Muscle layer of duodenum (tissue), 2 donors: ENCODE results near the gene ERBB4.

ENCODE experiments used
- H3K27ac ChIP-seq: one replicate; pipeline ENCODE4 v1.7.0; 2013; ENCODE audit warnings: mild to moderate bottlenecking, low read length
- H3K27me3 ChIP-seq: one replicate; pipeline ENCODE4 v1.7.0; 2013; ENCODE audit warnings: low read depth, mild to moderate bottlenecking, control low read depth, low read length
- H3K36me3 ChIP-seq, 2 donors: one replicate each; pipeline ENCODE4 v1.7.0; 2013; ENCODE audit warnings: low read length in 2 of 2, control low read depth in 1 of 2, mild to moderate bottlenecking in 1 of 2; ENCODE audit not compliant: insufficient read depth in 2 of 2, control insufficient read depth in 1 of 2
- H3K4me1 ChIP-seq, 2 donors: one replicate each; pipeline ENCODE4 v1.7.0; 2013; ENCODE audit warnings: low read length in 2 of 2, mild to moderate bottlenecking in 2 of 2, control low read depth in 1 of 2, moderate library complexity in 1 of 2; ENCODE audit not compliant: insufficient read depth in 2 of 2, control insufficient read depth in 1 of 2
- H3K4me3 ChIP-seq, 2 donors: one replicate each; pipeline ENCODE4 v1.7.0; 2013; ENCODE audit warnings: low read length in 2 of 2, low read depth in 1 of 2, mild to moderate bottlenecking in 1 of 2
- H3K9me3 ChIP-seq, 2 donors: one replicate each; pipeline ENCODE4 v1.7.0; 2013; ENCODE audit warnings: low read length in 2 of 2, control low read depth in 1 of 2, mild to moderate bottlenecking in 1 of 2; ENCODE audit not compliant: control insufficient read depth in 1 of 2
- donor health status: healthy.

The ERBB4 gene

DNA sequence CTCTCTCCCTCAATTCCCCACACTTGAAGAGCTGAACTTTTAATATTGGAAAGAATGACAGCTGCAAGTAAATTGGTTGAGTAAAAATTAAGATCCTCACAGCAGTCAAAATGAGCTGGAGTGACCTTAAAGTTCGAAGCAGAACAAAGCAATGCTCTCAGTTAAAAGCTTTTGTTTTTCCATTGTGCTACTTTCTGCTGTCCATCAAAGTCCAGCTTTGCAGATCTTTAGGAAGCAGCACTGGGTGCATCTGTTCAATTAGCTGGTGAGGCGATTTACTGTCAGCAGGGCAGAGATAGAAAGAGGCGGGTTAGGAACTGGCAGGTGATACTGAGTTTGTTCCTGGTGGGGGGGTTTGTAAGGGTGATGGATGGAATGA lies 1147.4 kb downstream of the ERBB4 start:
- no peak overlapping the region for H3K27ac ChIP-seq
- no peaks in the 10 kb centered on the region for H3K36me3 ChIP-seq
- no peaks in the 10 kb centered on the region for H3K27me3 ChIP-seq
- H3K4me1 ChIP-seq: no peaks in the 10 kb centered on the region
- no peaks in the 10 kb centered on the region for H3K9me3 ChIP-seq
- no peak overlapping the region for H3K4me3 ChIP-seq

GRCh38 chr2:211390536-211391188 lies 1147.9 kb downstream of the ERBB4 start:
- Histone ChIP-seq H3K4me1 (no peaks in the 10 kb centered on the region), H3K9me3 (no peaks in the 10 kb centered on the region), H3K27ac (no peak overlapping the region), H3K4me3 (no peak overlapping the region), H3K36me3 (no peaks in the 10 kb centered on the region), H3K27me3 (no peaks in the 10 kb centered on the region)

DNA sequence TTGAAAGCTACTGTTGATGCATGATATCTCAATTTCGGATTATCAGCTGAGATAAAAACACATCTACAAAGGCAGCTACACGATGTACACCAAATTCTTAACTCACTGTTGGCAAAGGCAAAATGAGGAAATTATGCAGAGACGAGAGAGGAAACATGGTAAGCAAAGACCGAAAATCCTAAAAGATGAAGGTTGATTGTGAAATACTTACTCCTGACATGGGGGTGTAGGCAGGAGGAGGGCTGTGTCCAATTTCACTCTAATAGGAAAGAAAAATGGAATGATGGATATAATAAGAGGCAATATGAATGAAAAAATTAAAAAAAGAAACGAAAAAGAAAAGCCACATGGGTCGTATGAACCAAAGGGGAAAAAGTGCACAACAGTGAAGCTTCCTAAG lies 1150.9 kb downstream of the ERBB4 start:
- H3K36me3 ChIP-seq: no peaks in the 10 kb centered on the region
- H3K4me1 ChIP-seq: no peaks in the 10 kb centered on the region
- H3K27ac ChIP-seq: no peak overlapping the region
- no peaks in the 10 kb centered on the region for H3K9me3 ChIP-seq
- no peak overlapping the region for H3K4me3 ChIP-seq
- H3K27me3 ChIP-seq: no peaks in the 10 kb centered on the region

DNA sequence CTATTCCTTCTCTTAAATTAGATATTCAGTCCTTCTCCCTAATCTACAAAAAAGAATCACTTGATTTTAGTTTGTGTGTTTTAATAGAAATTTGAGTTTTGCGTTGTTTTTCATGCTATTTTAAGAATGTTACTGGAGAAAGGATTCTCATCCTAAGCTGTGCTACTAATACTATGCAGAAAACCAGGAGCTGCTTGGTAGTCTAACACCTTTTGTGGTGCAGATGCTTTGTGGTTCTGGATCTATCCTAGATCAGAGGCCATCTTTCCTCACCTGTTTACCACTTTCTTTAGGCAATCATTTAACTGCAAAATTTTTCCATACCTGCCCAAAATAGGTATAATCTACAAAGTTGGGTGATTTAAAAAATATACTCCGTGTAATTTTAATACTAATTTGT lies 1158.6 kb downstream of the ERBB4 start:
- Histone ChIP-seq H3K27me3 (no peaks in the 10 kb centered on the region), H3K9me3 (no peaks in the 10 kb centered on the region), H3K4me1 (no peaks in the 10 kb centered on the region), H3K27ac (no peak overlapping the region), H3K4me3 (no peak overlapping the region), H3K36me3 (no peaks in the 10 kb centered on the region)

GRCh38 chr2:211376410-211376809 lies 1162.2 kb downstream of the ERBB4 start:
- Histone ChIP-seq H3K9me3 (no peaks in the 10 kb centered on the region), H3K27ac (no peak overlapping the region), H3K27me3 (no peaks in the 10 kb centered on the region), H3K4me3 (no peak overlapping the region), H3K36me3 (no peaks in the 10 kb centered on the region), H3K4me1 (no peaks in the 10 kb centered on the region)

GRCh38 chr2:211373203-211373602 lies 1165.4 kb downstream of the ERBB4 start:
- no peaks in the 10 kb centered on the region for H3K9me3 ChIP-seq
- no peaks in the 10 kb centered on the region for H3K27me3 ChIP-seq
- no peak overlapping the region for H3K27ac ChIP-seq
- H3K4me1 ChIP-seq: no peaks in the 10 kb centered on the region
- H3K36me3 ChIP-seq: no peaks in the 10 kb centered on the region
- no peak overlapping the region for H3K4me3 ChIP-seq

DNA sequence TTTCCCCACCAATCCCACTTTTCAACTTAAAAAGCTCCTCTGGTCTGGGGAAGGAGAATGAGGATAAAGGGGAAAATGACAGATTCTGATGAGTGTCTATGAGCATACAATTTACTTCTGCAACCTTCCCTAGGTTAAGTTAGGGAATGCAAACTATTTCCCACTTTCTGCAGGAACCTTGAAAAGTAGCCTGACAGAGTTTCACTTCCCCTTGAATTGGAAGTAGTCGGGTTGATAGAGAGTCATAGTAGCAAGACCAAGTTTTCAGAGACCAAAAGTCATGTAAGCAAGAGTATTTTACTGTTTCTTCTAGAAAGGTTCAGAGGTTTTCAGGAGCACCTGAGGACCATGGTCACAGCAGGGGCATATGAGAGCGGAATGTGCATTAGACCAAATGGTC lies 1167.1 kb downstream of the ERBB4 start:
- Histone ChIP-seq H3K27ac (no peak overlapping the region), H3K36me3 (no peaks in the 10 kb centered on the region), H3K27me3 (no peaks in the 10 kb centered on the region), H3K4me1 (no peaks in the 10 kb centered on the region), H3K9me3 (no peaks in the 10 kb centered on the region), H3K4me3 (no peak overlapping the region)

GRCh38 chr2:211368467-211368866 lies 1170.1 kb downstream of the ERBB4 start:
- H3K27ac ChIP-seq: no peak overlapping the region
- H3K4me1 ChIP-seq: no peaks in the 10 kb centered on the region
- H3K4me3 ChIP-seq: no peak overlapping the region
- H3K36me3 ChIP-seq: no peaks in the 10 kb centered on the region
- no peaks in the 10 kb centered on the region for H3K9me3 ChIP-seq
- no peaks in the 10 kb centered on the region for H3K27me3 ChIP-seq

GRCh38 chr2:211367711-211368110 lies 1170.9 kb downstream of the ERBB4 start:
- H3K27ac ChIP-seq: no peak overlapping the region
- no peak overlapping the region for H3K4me3 ChIP-seq
- H3K4me1 ChIP-seq: no peaks in the 10 kb centered on the region
- no peaks in the 10 kb centered on the region for H3K9me3 ChIP-seq
- H3K36me3 ChIP-seq: no peaks in the 10 kb centered on the region
- H3K27me3 ChIP-seq: no peaks in the 10 kb centered on the region

DNA sequence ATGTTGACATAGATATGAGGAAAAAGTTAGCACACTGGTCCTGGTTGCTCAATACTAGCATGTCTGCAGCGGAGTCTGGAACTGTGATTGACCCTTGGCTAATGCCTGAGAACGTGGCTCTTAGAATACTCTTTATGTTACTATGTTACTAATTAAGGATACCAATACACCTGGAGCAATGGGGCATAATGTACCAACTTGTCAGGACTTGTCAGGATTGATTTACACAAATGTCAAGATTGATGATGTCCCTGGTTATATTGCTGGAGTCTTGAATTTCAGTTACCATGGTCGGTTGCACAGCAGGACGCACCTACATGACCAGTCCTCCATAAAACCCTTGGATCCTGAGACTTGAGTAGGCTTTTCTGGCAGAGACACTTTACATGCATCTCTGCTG lies 1171.3 kb downstream of the ERBB4 start:
- no peaks in the 10 kb centered on the region for H3K4me1 ChIP-seq

GRCh38 chr2:211364911-211365310 lies 1173.7 kb downstream of the ERBB4 start:
- Histone ChIP-seq H3K27ac (no peak overlapping the region), H3K27me3 (no peaks in the 10 kb centered on the region), H3K4me3 (no peak overlapping the region), H3K4me1 (no peaks in the 10 kb centered on the region), H3K36me3 (no peaks in the 10 kb centered on the region), H3K9me3 (no peaks in the 10 kb centered on the region)

More for the DNA sequence above, 1171.3 kb downstream of the ERBB4 start:
- Histone ChIP-seq H3K27ac (no peak overlapping the region), H3K27me3 (no peaks in the 10 kb centered on the region), H3K9me3 (no peaks in the 10 kb centered on the region), H3K4me3 (no peak overlapping the region), H3K36me3 (no peaks in the 10 kb centered on the region)

GRCh38 chr2:211361383-211361782 lies 1177.2 kb downstream of the ERBB4 start:
- Histone ChIP-seq H3K36me3 (no peaks in the 10 kb centered on the region), H3K27me3 (no peaks in the 10 kb centered on the region), H3K4me3 (no peak overlapping the region), H3K27ac (no peak overlapping the region), H3K4me1 (no peaks in the 10 kb centered on the region), H3K9me3 (no peaks in the 10 kb centered on the region)
